Stomach smooth muscle (tissue), 2 donors: ENCODE data around the gene EPHB1.
A peak's percentile ranks its signal among the peaks of the same experiment; 100 is the strongest.
"Not testable (repeated sequence)": the region's sequence is repeated elsewhere in the genome, so short reads cannot be mapped to it uniquely, and the experiment has no call there.

Experiments
- H3K27ac ChIP-seq: one replicate; pipeline ENCODE4 v1.7.0; 2013; ENCODE audit warnings: mild to moderate bottlenecking, low read length, inconsistent platforms
- H3K27me3 ChIP-seq, 2 donors: one replicate each; pipeline ENCODE4 v1.7.0; 2013; ENCODE audit warnings: low read length in 2 of 2; ENCODE audit not compliant: insufficient read depth in 2 of 2, control insufficient read depth in 1 of 2
- H3K36me3 ChIP-seq, 2 donors: one replicate each; pipeline ENCODE4 v1.7.0; 2013; ENCODE audit warnings: low read length in 2 of 2; ENCODE audit not compliant: control insufficient read depth in 2 of 2, insufficient read depth in 2 of 2
- H3K4me1 ChIP-seq: one replicate; pipeline ENCODE4 v1.7.0; 2013; ENCODE audit warnings: low read length; ENCODE audit not compliant: control insufficient read depth, insufficient read depth
- H3K4me3 ChIP-seq, 2 donors: one replicate each; pipeline ENCODE4 v1.7.0; 2013; ENCODE audit warnings: low read length in 2 of 2
- H3K9ac ChIP-seq, 2 donors: one replicate each; pipeline ENCODE4 v1.7.0; 2013; ENCODE audit warnings: low read length in 2 of 2, mild to moderate bottlenecking in 1 of 2
- H3K9me3 ChIP-seq, 2 donors: one replicate each; pipeline ENCODE4 v1.7.0; 2013; ENCODE audit warnings: low read length in 2 of 2; ENCODE audit not compliant: control insufficient read depth in 2 of 2
- donor health status: healthy.
- donor health status: Pancreatic carcinoma.

Gene EPHB1

GRCh38 chr3:134776518-134776917 lies 18.5 kb upstream of the EPHB1 start:
- Histone ChIP-seq H3K4me1 (no peaks in the 10 kb centered on the region), H3K36me3 (no peaks in the 10 kb centered on the region), H3K9ac (no peak overlapping the region), H3K9me3 (no peaks in the 10 kb centered on the region), H3K27me3 (peaks cover 0 to 3% of the 10 kb centered on the region in 2 donors), H3K27ac (no peak overlapping the region), H3K4me3 (no peak overlapping the region)

GRCh38 chr3:134777341-134777740 lies 17.7 kb upstream of the EPHB1 start:
- Histone ChIP-seq H3K9me3 (no peaks in the 10 kb centered on the region), H3K4me3 (no peak overlapping the region), H3K36me3 (no peaks in the 10 kb centered on the region), H3K9ac (no peak overlapping the region), H3K27me3 (peaks cover 0 to 3% of the 10 kb centered on the region in 2 donors), H3K4me1 (no peaks in the 10 kb centered on the region), H3K27ac (no peak overlapping the region)

GRCh38 chr3:134788283-134788682 lies 6.8 kb upstream of the EPHB1 start:
- not testable (repeated sequence) for H3K27ac ChIP-seq, H3K27me3 ChIP-seq, H3K9ac ChIP-seq, H3K4me3 ChIP-seq, H3K4me1 ChIP-seq, H3K36me3 ChIP-seq, H3K9me3 ChIP-seq

GRCh38 chr3:134790065-134790464 lies 5.0 kb upstream of the EPHB1 start:
- Histone ChIP-seq H3K27ac (no peak overlapping the region), H3K4me3 (no peak overlapping the region), H3K4me1 (peaks cover 6% of the 10 kb centered on the region), H3K9ac (no peak overlapping the region), H3K27me3 (peaks cover 0 to 2% of the 10 kb centered on the region in 2 donors), H3K9me3 (no peaks in the 10 kb centered on the region), H3K36me3 (no peaks in the 10 kb centered on the region)

- Histone ChIP-seq H3K9me3 (no peaks in the 10 kb centered on the region), H3K4me3 (no peak overlapping the region), H3K27me3 (peaks cover 3 to 8% of the 10 kb centered on the region in 2 donors), H3K4me1 (peaks cover 23% of the 10 kb centered on the region), H3K36me3 (no peaks in the 10 kb centered on the region), H3K27ac (no peak overlapping the region), H3K9ac (no peak overlapping the region)
Measured at GRCh38 chr3:134791992-134792391, 3.1 kb upstream of the EPHB1 start.

- Histone ChIP-seq H3K27ac (no peak overlapping the region), H3K36me3 (no peaks in the 10 kb centered on the region), H3K9ac (no peak overlapping the region), H3K4me1 (peaks cover 28% of the 10 kb centered on the region), H3K9me3 (no peaks in the 10 kb centered on the region), H3K4me3 (no peak overlapping the region), H3K27me3 (peaks cover 10 to 15% of the 10 kb centered on the region in 2 donors)
Measured at GRCh38 chr3:134792700-134793099, 2.4 kb upstream of the EPHB1 start.

GRCh38 chr3:134793562-134793961 lies 1.5 kb upstream of the EPHB1 start:
- Histone ChIP-seq H3K4me3 (no peak overlapping the region), H3K27me3 (peaks cover 13 to 23% of the 10 kb centered on the region in 2 donors), H3K4me1 (peaks cover 30% of the 10 kb centered on the region), H3K36me3 (no peaks in the 10 kb centered on the region), H3K9me3 (no peaks in the 10 kb centered on the region), H3K27ac (no peak overlapping the region), H3K9ac (no peak overlapping the region)

- peaks cover 14 to 23% of the 10 kb centered on the region in 2 donors for H3K27me3 ChIP-seq
- H3K27ac ChIP-seq: no peak overlapping the region
Measured at GRCh38 chr3:134794323-134794722, 737 bp upstream of the EPHB1 start.

GRCh38 chr3:134795746-134796280 lies 753 bp downstream of the EPHB1 start:
- Histone ChIP-seq H3K36me3 (no peaks in the 10 kb centered on the region), H3K9ac (peak overlapping the region; percentile 51 to 76), H3K9me3 (no peaks in the 10 kb centered on the region), H3K27me3 (peaks cover 14 to 26% of the 10 kb centered on the region in 2 donors), H3K4me1 (peaks cover 41% of the 10 kb centered on the region), H3K4me3 (peak overlapping the region; percentile 79 to 81), H3K27ac (no peak overlapping the region)

More at GRCh38 chr3:134794323-134794722, 737 bp upstream of the EPHB1 start:
- H3K4me1 ChIP-seq: peaks cover 37% of the 10 kb centered on the region
- H3K9me3 ChIP-seq: no peaks in the 10 kb centered on the region
- H3K9ac ChIP-seq: peak overlapping the region in 1 of 2 donors; percentile 1
- H3K4me3 ChIP-seq: no peak overlapping the region
- H3K36me3 ChIP-seq: no peaks in the 10 kb centered on the region

- Histone ChIP-seq H3K27ac (no peak overlapping the region), H3K4me1 (peaks cover 41% of the 10 kb centered on the region), H3K36me3 (no peaks in the 10 kb centered on the region), H3K9ac (peak overlapping the region in 1 of 2 donors; percentile 76), H3K27me3 (peaks cover 14 to 26% of the 10 kb centered on the region in 2 donors), H3K9me3 (no peaks in the 10 kb centered on the region), H3K4me3 (peak overlapping the region; percentile 79 to 81)
Measured at GRCh38 chr3:134796281-134797056, 1.4 kb downstream of the EPHB1 start.
